ENCODE data around the gene CCDC177. TPM values are rescaled to one million over a fixed set of nuclear protein-coding genes. Genes with fewer than 3 reads are reported as not detected.

Gene CCDC177
- total and polyA plus RNA-seq, 4 donors, result 0.08 TPM; not detected in 3

- WGBS, result 93% methylated on average over 1 of the region's 1 CpG
Measured at GRCh38 chr14:69538766-69539165, 35.9 kb downstream of the CCDC177 start.

DNA sequence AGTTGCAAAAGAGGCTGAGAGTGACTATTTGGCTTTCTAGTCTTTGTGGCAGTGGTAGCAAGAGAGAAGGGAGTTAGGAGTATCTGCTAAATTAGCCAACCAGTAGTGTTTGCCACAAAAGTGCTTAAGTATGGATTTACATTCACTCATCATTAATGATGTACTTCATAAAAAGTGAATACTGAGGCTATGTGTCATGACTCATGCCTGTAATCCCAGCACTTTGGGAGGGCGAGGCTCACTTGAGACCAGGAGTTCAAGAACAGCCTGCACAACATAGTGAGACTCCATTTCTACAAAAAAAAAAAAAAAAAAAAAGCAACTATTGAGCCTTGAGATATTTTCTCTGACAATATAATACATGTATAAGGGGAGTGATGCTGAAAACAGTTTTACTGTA lies 36.8 kb downstream of the CCDC177 start:
- Histone ChIP-seq H3K9ac (ENCODE audit: low read depth in 1 of 2, low read length in 2 of 2) (no peak overlapping the region), H3K4me1 (ENCODE audit: control insufficient read depth in 4 of 4, insufficient read depth in 4 of 4, low read length in 3 of 4) (peaks cover 0 to 11% (median 7%) of the 10 kb centered on the region in 4 donors), H3K4me3 (ENCODE audit: low read depth in 1 of 3, low read length in 3 of 3) (no peak overlapping the region), H3K36me3 (ENCODE audit: control insufficient read depth in 4 of 4, insufficient read depth in 3 of 4, low read depth in 1 of 4, low read length in 3 of 4) (no peaks in the 10 kb centered on the region), H3K27ac (ENCODE audit: low read depth in 1 of 2, low read length in 2 of 2) (no peak overlapping the region), H3K27me3 (ENCODE audit: control insufficient read depth in 4 of 4, insufficient read depth in 4 of 4, low read length in 3 of 4) (no peaks in the 10 kb centered on the region), H3K9me3 (ENCODE audit: control insufficient read depth in 4 of 4, low read length in 3 of 4) (no peaks in the 10 kb centered on the region)
- TF ChIP-seq FOXA1 (IDR thresholded peaks at IDR 0.05), result no peak
- no peak for TF ChIP-seq MAX (IDR thresholded peaks at IDR 0.05)
- no peak for TF ChIP-seq REST (IDR thresholded peaks at IDR 0.05)
- TF ChIP-seq HNF4G (IDR thresholded peaks at IDR 0.05), result no peak
- no peak for TF ChIP-seq RXRA (IDR thresholded peaks at IDR 0.05)
- no peak for TF ChIP-seq SP1 (IDR thresholded peaks at IDR 0.05)
- DNase-seq (ENCODE audit: low spot score), result no peak
- WGBS, result 93% methylated on average over 1 of the region's 1 CpG

More at GRCh38 chr14:69538766-69539165, 35.9 kb downstream of the CCDC177 start:
- Histone ChIP-seq H3K36me3 (ENCODE audit: control insufficient read depth in 4 of 4, insufficient read depth in 3 of 4, low read depth in 1 of 4, low read length in 3 of 4) (no peaks in the 10 kb centered on the region), H3K4me3 (ENCODE audit: low read depth in 1 of 3, low read length in 3 of 3) (no peak overlapping the region), H3K27me3 (ENCODE audit: control insufficient read depth in 4 of 4, insufficient read depth in 4 of 4, low read length in 3 of 4) (no peaks in the 10 kb centered on the region), H3K9me3 (ENCODE audit: control insufficient read depth in 4 of 4, low read length in 3 of 4) (no peaks in the 10 kb centered on the region), H3K4me1 (ENCODE audit: control insufficient read depth in 4 of 4, insufficient read depth in 4 of 4, low read length in 3 of 4) (peaks cover 0 to 11% (median 7%) of the 10 kb centered on the region in 4 donors), H3K27ac (ENCODE audit: low read depth in 1 of 2, low read length in 2 of 2) (no peak overlapping the region), H3K9ac (ENCODE audit: low read depth in 1 of 2, low read length in 2 of 2) (no peak overlapping the region)
- TF ChIP-seq FOXA1 (IDR thresholded peaks at IDR 0.05), result no peak
- TF ChIP-seq YY1 (IDR thresholded peaks at IDR 0.05), result no peak
- TF ChIP-seq NR2F2 (IDR thresholded peaks at IDR 0.05), result no peak
- TF ChIP-seq HNF4G (IDR thresholded peaks at IDR 0.05), result no peak
- no peak for TF ChIP-seq GABPA (IDR thresholded peaks at IDR 0.05 in 1 of 2, conservative IDR thresholded peaks at IDR 0.05 in 1 of 2)
- TF ChIP-seq RAD21 (IDR thresholded peaks at IDR 0.05), result no peak
- TF ChIP-seq CTCF (IDR thresholded peaks at IDR 0.05; ENCODE audit: low read depth, low read length, missing input control), result no peak
- TF ChIP-seq ZBTB33 (IDR thresholded peaks at IDR 0.05), result no peak
- no peak for TF ChIP-seq JUND (IDR thresholded peaks at IDR 0.05)
- no peak for TF ChIP-seq FOXA2 (IDR thresholded peaks at IDR 0.05)
- no peak for DNase-seq (ENCODE audit: low spot score)
